Measurements from ENCODE around the gene RYR1. TPM values are rescaled to one million over a fixed set of nuclear protein-coding genes. Genes with fewer than 3 reads are reported as not detected.
"Not testable (repeated sequence)": the region's sequence is repeated elsewhere in the genome, so short reads cannot be mapped to it uniquely, and the experiment has no call there.

The RYR1 gene
- total and polyA plus RNA-seq, 2 experiments from 2014 or later: 0.07 to 0.21 TPM

- Histone ChIP-seq H2AFZ (peak within 1 kb of the TSS; percentile 92), H3K4me2 (peak within 1 kb of the TSS; percentile 95), H3K4me3 (peak within 1 kb of the TSS; percentile 80), H3K27me3 (no peaks in the 10 kb centered on the region), H3K36me3 (replicated peaks; ENCODE audit: insufficient read depth, low read depth) (no peaks in the 10 kb centered on the region), H3K9me2 (replicated peaks; ENCODE audit: insufficient read depth) (no peaks in the 10 kb centered on the region), H3K9me3 (ENCODE audit: low read depth) (no peaks in the 10 kb centered on the region), H3K4me1 (ENCODE audit: insufficient read depth) (no peaks in the 10 kb centered on the region), H4K20me1 (ENCODE audit: insufficient read depth, poor library complexity, severe bottlenecking) (no peaks in the 10 kb centered on the region), H3K79me2 (peaks cover 4% of the 10 kb centered on the region), H3K27ac (peak within 1 kb of the TSS; percentile 83)
- peak; percentile 99 for DNase-seq (ENCODE audit: low spot score)
- peak; percentile 99 for TF ChIP-seq CTCF (IDR thresholded peaks at IDR 0.05; ENCODE audit: poor library complexity)
- no peak for TF ChIP-seq EZH2 (IDR thresholded peaks at IDR 0.05; ENCODE audit: borderline replicate concordance)
- no peak for TF ChIP-seq EZH2phosphoT487 (IDR thresholded peaks at IDR 0.05; ENCODE audit: low read depth, severe bottlenecking, unreplicated experiment)
- under 1% methylated on average over 56 of the region's 82 CpGs for WGBS (ENCODE audit: low lambda C conversion rate, missing lambda C conversion rate)
These were observed 30.4 kb upstream of the RYR1 start, which contains the start of gene FAM98C for GRCh38 chr19:38402967-38403674. FAM98C (plus strand) TSS chr19:38403093; CDS start chr19:38403154, 61 bp downstream.

- no peak for TF ChIP-seq EZH2phosphoT487 (IDR thresholded peaks at IDR 0.05; ENCODE audit: low read depth, severe bottlenecking, unreplicated experiment)
- Histone ChIP-seq H3K79me2 (peaks cover 4% of the 10 kb centered on the region), H3K4me2 (no peak overlapping the region), H2AFZ (no peak overlapping the region), H3K4me3 (no peak overlapping the region), H3K27me3 (no peaks in the 10 kb centered on the region), H3K9me2 (replicated peaks; ENCODE audit: insufficient read depth) (no peaks in the 10 kb centered on the region), H3K27ac (no peak overlapping the region), H4K20me1 (ENCODE audit: insufficient read depth, poor library complexity, severe bottlenecking) (no peaks in the 10 kb centered on the region), H3K4me1 (ENCODE audit: insufficient read depth) (no peaks in the 10 kb centered on the region), H3K36me3 (replicated peaks; ENCODE audit: insufficient read depth, low read depth) (no peaks in the 10 kb centered on the region), H3K9me3 (ENCODE audit: low read depth) (no peaks in the 10 kb centered on the region)
- 100% methylated on average over 5 of the region's 6 CpGs for WGBS (ENCODE audit: low lambda C conversion rate, missing lambda C conversion rate)
- no peak for DNase-seq (ENCODE audit: low spot score)
These were observed 28.6 kb upstream of the RYR1 start for GRCh38 chr19:38404858-38405257.

GRCh38 chr19:38405276-38405675 is 28.2 kb upstream of the RYR1 start:
- H3K27ac ChIP-seq: no peak overlapping the region
- WGBS (ENCODE audit: low lambda C conversion rate, missing lambda C conversion rate): 97% methylated on average over 8 of the region's 8 CpGs
- no peaks in the 10 kb centered on the region for H3K9me3 ChIP-seq (ENCODE audit: low read depth)
- no peaks in the 10 kb centered on the region for H3K4me1 ChIP-seq (ENCODE audit: insufficient read depth)
- no peak overlapping the region for H3K4me2 ChIP-seq
- peaks cover 4% of the 10 kb centered on the region for H3K79me2 ChIP-seq
- no peaks in the 10 kb centered on the region for H4K20me1 ChIP-seq (ENCODE audit: insufficient read depth, poor library complexity, severe bottlenecking)
- no peaks in the 10 kb centered on the region for H3K27me3 ChIP-seq
- H2AFZ ChIP-seq: no peak overlapping the region
- no peak for TF ChIP-seq EZH2phosphoT487 (IDR thresholded peaks at IDR 0.05; ENCODE audit: low read depth, severe bottlenecking, unreplicated experiment)
- TF ChIP-seq EZH2 (IDR thresholded peaks at IDR 0.05; ENCODE audit: borderline replicate concordance): no peak
- TF ChIP-seq CTCF (IDR thresholded peaks at IDR 0.05; ENCODE audit: poor library complexity): no peak
- no peaks in the 10 kb centered on the region for H3K36me3 ChIP-seq (replicated peaks; ENCODE audit: insufficient read depth, low read depth)
- no peak for DNase-seq (ENCODE audit: low spot score)
- no peaks in the 10 kb centered on the region for H3K9me2 ChIP-seq (replicated peaks; ENCODE audit: insufficient read depth)
- H3K4me3 ChIP-seq: no peak overlapping the region

GRCh38 chr19:38409631-38410133 is 23.8 kb upstream of the RYR1 start:
- H3K27ac ChIP-seq: no peak overlapping the region
- H3K4me1 ChIP-seq (ENCODE audit: insufficient read depth): no peaks in the 10 kb centered on the region
- no peaks in the 10 kb centered on the region for H3K27me3 ChIP-seq
- WGBS (ENCODE audit: low lambda C conversion rate, missing lambda C conversion rate): 80% methylated on average over 7 of the region's 7 CpGs
- H4K20me1 ChIP-seq (ENCODE audit: insufficient read depth, poor library complexity, severe bottlenecking): no peaks in the 10 kb centered on the region
- H3K9me2 ChIP-seq (replicated peaks; ENCODE audit: insufficient read depth): no peaks in the 10 kb centered on the region
- no peak overlapping the region for H2AFZ ChIP-seq
- no peaks in the 10 kb centered on the region for H3K79me2 ChIP-seq
- DNase-seq (ENCODE audit: low spot score): no peak
- TF ChIP-seq CTCF (IDR thresholded peaks at IDR 0.05; ENCODE audit: poor library complexity): no peak
- no peak for TF ChIP-seq EZH2phosphoT487 (IDR thresholded peaks at IDR 0.05; ENCODE audit: low read depth, severe bottlenecking, unreplicated experiment)
- no peak for TF ChIP-seq EZH2 (IDR thresholded peaks at IDR 0.05; ENCODE audit: borderline replicate concordance)
- H3K4me2 ChIP-seq: no peak overlapping the region
- H3K9me3 ChIP-seq (ENCODE audit: low read depth): no peaks in the 10 kb centered on the region
- H3K36me3 ChIP-seq (replicated peaks; ENCODE audit: insufficient read depth, low read depth): no peaks in the 10 kb centered on the region
- H3K4me3 ChIP-seq: no peak overlapping the region

GRCh38 chr19:38410407-38410806 is 23.1 kb upstream of the RYR1 start:
- not testable (repeated sequence) for H3K27ac ChIP-seq; DNase-seq (ENCODE audit: low spot score); H3K4me2 ChIP-seq; H2AFZ ChIP-seq; H4K20me1 ChIP-seq (ENCODE audit: insufficient read depth, poor library complexity, severe bottlenecking); H3K9me3 ChIP-seq (ENCODE audit: low read depth); H3K4me1 ChIP-seq (ENCODE audit: insufficient read depth); H3K79me2 ChIP-seq; H3K9me2 ChIP-seq (replicated peaks; ENCODE audit: insufficient read depth); H3K27me3 ChIP-seq; H3K4me3 ChIP-seq; H3K36me3 ChIP-seq (replicated peaks; ENCODE audit: insufficient read depth, low read depth)
- 95% methylated on average over 6 of the region's 6 CpGs for WGBS (ENCODE audit: low lambda C conversion rate, missing lambda C conversion rate)

Measured in hepatocyte (in vitro differentiated cells).